ENCODE data around the gene RFTN1.

GRCh38 chr3:16460886-16461285 is 52.6 kb downstream of the RFTN1 start:
- TF ChIP-seq EP300 (IDR thresholded peaks at IDR 0.05; ENCODE audit: borderline replicate concordance in 1 of 2, low read depth in 2 of 2, low read length in 2 of 2): no peak
- no peak for TF ChIP-seq CTCF (IDR thresholded peaks at IDR 0.05; ENCODE audit: control extremely low read depth in 1 of 3, insufficient read depth in 1 of 3, low read depth in 1 of 3, low read length in 3 of 3)
- no peak for TF ChIP-seq NRF1 (IDR thresholded peaks at IDR 0.05; ENCODE audit: low read depth, low read length)
- TF ChIP-seq SP2 (IDR thresholded peaks at IDR 0.05; ENCODE audit: low read length): no peak
- no peak for TF ChIP-seq RXRA (IDR thresholded peaks at IDR 0.05; ENCODE audit: insufficient read depth, low read depth, low read length)
- TF ChIP-seq POLR2A (IDR thresholded peaks at IDR 0.05; ENCODE audit: control extremely low read depth in 1 of 2, low read depth in 2 of 2, low read length in 2 of 2): no peak
- TF ChIP-seq SAP30 (IDR thresholded peaks at IDR 0.05; ENCODE audit: insufficient read depth, insufficient replicate concordance, low read length): no peak
- TF ChIP-seq CREB1 (IDR thresholded peaks at IDR 0.05): no peak

All from H1 (cell line).